GM12878 (cell line): ENCODE results near the gene CNR1. TPM values are rescaled to one million over a fixed set of nuclear protein-coding genes. Genes with fewer than 3 reads are reported as not detected.

Experiments used
- ATF3 ChIP-seq: IDR thresholded peaks from 2 replicates; pipeline ENCODE4 v1.6.1; 2011; ENCODE audit warnings: low read depth, mild to moderate bottlenecking, low read length, moderate library complexity, borderline replicate concordance; ENCODE audit errors: extremely low read depth
- CEBPB ChIP-seq, 2 experiments: fragments of 150-350 bp in 1 of 2; IDR thresholded peaks; 2 replicates each; pipeline ENCODE4 v1.6.1; 2012 to 2014; ENCODE audit warnings: low read depth in 2 of 2, low read length in 2 of 2, borderline replicate concordance in 1 of 2, inconsistent platforms in 1 of 2
- E2F8 ChIP-seq: fragments of 450-650 bp; IDR thresholded peaks from 2 replicates; pipeline ENCODE4 v1.6.1; 2018; ENCODE audit warnings: mild to moderate bottlenecking, low read depth, moderate library complexity; ENCODE audit not compliant: partially characterized antibody
- ETV6 ChIP-seq, 2 experiments: fragments of 450-650 bp in 1 of 2; IDR thresholded peaks in 1 of 2; conservative IDR thresholded peaks in 1 of 2; 2 replicates each; pipeline ENCODE4 v1.6.1; 2014; ENCODE audit warnings: antibody characterized with exemption in 1 of 2, borderline replicate concordance in 1 of 2, low read depth in 1 of 2, mild to moderate bottlenecking in 1 of 2, moderate library complexity in 1 of 2
- HCFC1 ChIP-seq: fragments of 150-350 bp; IDR thresholded peaks from 2 replicates; pipeline ENCODE4 v1.6.1; 2014; ENCODE audit warnings: low read length
- MAX ChIP-seq: IDR thresholded peaks from 2 replicates; pipeline ENCODE4 v1.6.1; 2012; ENCODE audit warnings: low read depth, low read length, improper control_type of control experiment
- NFIC ChIP-seq: IDR thresholded peaks from 2 replicates; pipeline ENCODE4 v1.6.1; 2012; ENCODE audit warnings: low read depth, mild to moderate bottlenecking, inconsistent platforms, low read length, moderate library complexity
- NR2F1 ChIP-seq: fragments of 450-650 bp; conservative IDR thresholded peaks from 2 replicates; pipeline ENCODE4 v1.6.1; 2017; ENCODE audit warnings: mild to moderate bottlenecking
- POLR2AphosphoS5 ChIP-seq: IDR thresholded peaks from 2 replicates; pipeline ENCODE4 v1.6.1; 2011; ENCODE audit warnings: mild to moderate bottlenecking, low read length, inconsistent platforms
- REST ChIP-seq: IDR thresholded peaks from 2 replicates; pipeline ENCODE4 v1.6.1; 2012; ENCODE audit warnings: mild to moderate bottlenecking, low read depth, low read length
- SIN3A ChIP-seq: IDR thresholded peaks from 2 replicates; pipeline ENCODE4 v1.6.1; 2012; ENCODE audit warnings: low read depth, low read length, improper control_type of control experiment
- TAF1 ChIP-seq: IDR thresholded peaks from 2 replicates; pipeline ENCODE4 v1.6.1; 2011; ENCODE audit warnings: mild to moderate bottlenecking, low read depth, low read length, borderline replicate concordance
- YY1 ChIP-seq: IDR thresholded peaks from 2 replicates; pipeline ENCODE4 v1.6.1; 2011; ENCODE audit warnings: low read depth, mild to moderate bottlenecking, low read length
- ZBTB11 ChIP-seq: fragments of 450-650 bp; formaldehyde crosslinking; IDR thresholded peaks from 2 replicates; pipeline ENCODE4 v1.5.0; 2022; ENCODE audit warnings: mild to moderate bottlenecking, missing genetic modification characterization
- ZBTB4 ChIP-seq: fragments of 450-650 bp; formaldehyde crosslinking; IDR thresholded peaks from 2 replicates; pipeline ENCODE4 v1.4.0; 2022; ENCODE audit warnings: mild to moderate bottlenecking, moderate library complexity
- polyA plus RNA-seq, 11 experiments: library from polyadenylated mRNA; depleted of rRNA in 4 of 11; unstranded in 6 of 11; stranded (reverse) in 5 of 11; fragments of >200 nt; fragmentation: Nextera tagmentation in 4 of 11; fragmentation: Illumina TruSeq in 1 of 11; extraction: Ambion mirVana in 4 of 11; extraction: Trizol in 1 of 11; gene quantifications; 1 replicate in 1 of 11; 2 replicates in 10 of 11; pipeline versions ENCODE4 v1.2.1 to v1.2.3, GENCODE V29; 2011 to 2016; ENCODE audit warnings: inconsistent platforms in 2 of 11, missing spikeins in 2 of 11, low read depth in 1 of 11
- total RNA-seq, 4 experiments: library from RNA; depleted of rRNA in 3 of 4; stranded (reverse); fragments of >200 nt in 3 of 4; fragmentation: Illumina TruSeq in 1 of 4; extraction: Trizol in 1 of 4; gene quantifications; 2 replicates each; pipeline versions ENCODE4 v1.2.1 to v1.2.3, GENCODE V29; 2013 to 2021

CNR1 gene
- total and polyA plus RNA-seq, 10 of the 15 experiments (the other 5 are each of a cell fraction or from before 2014, with no cell fraction given): 2.2 to 15.4 (median 8.5) TPM

GRCh38 chr6:88165844-88166492 lies at the start of gene CNR1 (continued):
- TF ChIP-seq POLR2AphosphoS5: peak; percentile 73
- TF ChIP-seq TAF1: no peak
- TF ChIP-seq E2F8: no peak
- no peak for TF ChIP-seq ZBTB11 (CRISPR knock-in tag)
- no peak for TF ChIP-seq NFIC
- no peak for TF ChIP-seq ZBTB4 (CRISPR knock-in tag)
- no peak for TF ChIP-seq NR2F1
- no peak for TF ChIP-seq YY1
- TF ChIP-seq HCFC1: no peak
- no peak for TF ChIP-seq ATF3
- no peak; the same call in 1 of the 2 replicates for TF ChIP-seq SIN3A
- no peak for TF ChIP-seq ETV6 (conservative IDR thresholded peaks at IDR 0.05 in 1 of 2, IDR thresholded peaks at IDR 0.05 in 1 of 2; ENCODE audit: borderline replicate concordance in 1 of 2, low read depth in 1 of 2)
- no peak for TF ChIP-seq MAX
- TF ChIP-seq REST: no peak
- no peak for TF ChIP-seq CEBPB (IDR thresholded peaks at IDR 0.05; ENCODE audit: borderline replicate concordance in 1 of 2, low read depth in 2 of 2, low read length in 2 of 2)
